MM.1S (cell line): Measurements from ENCODE around the gene SLC25A22.

Experiments
- EZH2 ChIP-seq: fragments of 300-600 bp; sonication (generic); optimal IDR thresholded peaks from 2 replicates; pipeline ENCODE3; 2017; ENCODE audit warnings: low read depth, mild to moderate bottlenecking, antibody characterized with exemption, low read length, mixed read lengths
- EZH2phosphoT487 ChIP-seq: fragments of 300-600 bp; sonication (generic); IDR thresholded peaks from 2 replicates; pipeline ENCODE4 v1.6.1; 2018; ENCODE audit warnings: antibody characterized with exemption, low read length
- TF ChIP-seq, protein P1 (sequence below): fragments of 300-600 bp; sonication (generic); IDR thresholded peaks from 2 replicates; pipeline ENCODE4 v1.5.1; 2016; ENCODE audit warnings: antibody characterized with exemption, low read length, mixed read lengths

DNA sequence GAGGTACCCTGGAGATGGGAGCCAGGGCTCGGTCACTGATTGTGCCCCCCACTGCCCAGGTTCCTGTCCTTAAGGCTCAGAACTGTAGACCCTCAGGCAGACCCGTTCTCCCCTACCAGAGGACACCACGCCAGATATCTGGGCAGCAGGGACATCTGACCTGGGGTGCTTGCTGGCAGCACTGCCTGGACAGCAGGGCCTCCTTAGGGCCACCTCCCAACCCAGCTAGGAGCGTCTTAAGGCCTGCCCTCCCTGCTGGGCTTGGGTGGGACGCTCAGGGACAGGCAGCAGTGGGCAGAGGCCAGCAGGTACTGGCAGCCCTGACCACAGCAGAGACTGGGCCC lies 41.2 kb upstream of the SLC25A22 start:
- TF ChIP-seq, protein P1, sequence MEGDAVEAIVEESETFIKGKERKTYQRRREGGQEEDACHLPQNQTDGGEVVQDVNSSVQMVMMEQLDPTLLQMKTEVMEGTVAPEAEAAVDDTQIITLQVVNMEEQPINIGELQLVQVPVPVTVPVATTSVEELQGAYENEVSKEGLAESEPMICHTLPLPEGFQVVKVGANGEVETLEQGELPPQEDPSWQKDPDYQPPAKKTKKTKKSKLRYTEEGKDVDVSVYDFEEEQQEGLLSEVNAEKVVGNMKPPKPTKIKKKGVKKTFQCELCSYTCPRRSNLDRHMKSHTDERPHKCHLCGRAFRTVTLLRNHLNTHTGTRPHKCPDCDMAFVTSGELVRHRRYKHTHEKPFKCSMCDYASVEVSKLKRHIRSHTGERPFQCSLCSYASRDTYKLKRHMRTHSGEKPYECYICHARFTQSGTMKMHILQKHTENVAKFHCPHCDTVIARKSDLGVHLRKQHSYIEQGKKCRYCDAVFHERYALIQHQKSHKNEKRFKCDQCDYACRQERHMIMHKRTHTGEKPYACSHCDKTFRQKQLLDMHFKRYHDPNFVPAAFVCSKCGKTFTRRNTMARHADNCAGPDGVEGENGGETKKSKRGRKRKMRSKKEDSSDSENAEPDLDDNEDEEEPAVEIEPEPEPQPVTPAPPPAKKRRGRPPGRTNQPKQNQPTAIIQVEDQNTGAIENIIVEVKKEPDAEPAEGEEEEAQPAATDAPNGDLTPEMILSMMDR, result no peak
- TF ChIP-seq EZH2 (no peak), EZH2phosphoT487 (no peak)
